Breast epithelium (tissue), 4 donors: Measurements from ENCODE around the gene ACER3. TPM values are rescaled to one million over a fixed set of nuclear protein-coding genes. Genes with fewer than 3 reads are reported as not detected.
"Not testable (repeated sequence)": the region's sequence is repeated elsewhere in the genome, so short reads cannot be mapped to it uniquely, and the experiment has no call there.

Source experiments
- DNase-seq, 2 donors: peaks; one replicate each; pipeline ENCODE4 v3.0.0-alpha.2; 2019; ENCODE audit warnings: low spot score in 2 of 2
- H3K27ac ChIP-seq, 2 donors: fragments of 200-600 bp; sonication (generic) in 1 of 2; one replicate each; pipeline ENCODE4 v1.5.1; 2016 to 2019; ENCODE audit warnings: mild to moderate bottlenecking in 1 of 2
- H3K27me3 ChIP-seq, 2 donors: fragments of 200-600 bp; sonication (generic) in 1 of 2; one replicate each; pipeline versions ENCODE4 v1.5.1 to v1.6.0; 2017 to 2019; ENCODE audit warnings: control low read depth in 1 of 2, mild to moderate bottlenecking in 1 of 2
- H3K36me3 ChIP-seq: fragments of 200-600 bp; one replicate; pipeline ENCODE4 v1.5.1; 2019
- H3K4me1 ChIP-seq, 2 donors: fragments of 200-600 bp; sonication (generic); one replicate each; pipeline ENCODE4 v1.5.1; 2016 to 2019; ENCODE audit warnings: control low read depth in 1 of 2
- H3K4me3 ChIP-seq, 3 donors: fragments of 200-600 bp; sonication (generic); 1 replicate in 2 of 3; 2 replicates in 1 of 3; pipeline ENCODE4 v1.5.1; 2016 to 2019; ENCODE audit warnings: mild to moderate bottlenecking in 3 of 3, moderate library complexity in 2 of 3
- H3K9me3 ChIP-seq, 2 donors: fragments of 200-600 bp; sonication (generic) in 1 of 2; one replicate each; pipeline ENCODE4 v1.5.1; 2016 to 2019; ENCODE audit warnings: control low read depth in 1 of 2
- CTCF ChIP-seq, 3 donors: fragments of 450-650 bp; IDR thresholded peaks; one replicate each; pipeline ENCODE4 v1.5.1; 2016 to 2017; ENCODE audit warnings: antibody characterized with exemption in 3 of 3, mild to moderate bottlenecking in 3 of 3, moderate library complexity in 3 of 3
- POLR2A ChIP-seq: fragments of 450-650 bp; IDR thresholded peaks from one replicate; pipeline ENCODE4 v1.6.1; 2016; ENCODE audit warnings: antibody characterized with exemption, mild to moderate bottlenecking, moderate library complexity
- POLR2AphosphoS5 ChIP-seq, 3 donors: sonication (generic); formaldehyde crosslinking; IDR thresholded peaks; one replicate each; pipeline ENCODE4 v1.6.1; 2017; ENCODE audit warnings: antibody characterized with exemption in 3 of 3
- intact Hi-C: fragments of 100-400 bp; cut with DNase I; formaldehyde crosslinking; loops from one replicate; pipeline ENCODE4 v1.15.1; 2023; ENCODE audit warnings: low total_unique reads
- total RNA-seq, 3 donors: library from RNA; depleted of rRNA; stranded (reverse); fragments of >200 nt; gene quantifications; one replicate each; pipeline ENCODE4 v1.1.0, GENCODE V29; 2016

The ACER3 gene
- total RNA-seq, 3 donors from 2014 or later, result 8.2 to 35.2 (median 12.9) TPM

GRCh38 chr11:76946223-76946622, 85.5 kb downstream of the ACER3 start:
- intact Hi-C loops, result no loop called here
- no peak for TF ChIP-seq CTCF (IDR thresholded peaks at IDR 0.05)
- H3K4me1 ChIP-seq, result no peaks in the 10 kb centered on the region

GRCh38 chr11:76947190-76947589, 86.5 kb downstream of the ACER3 start:
- no peak overlapping the region for H3K4me3 ChIP-seq
- intact Hi-C loops, result no loop called here

More at GRCh38 chr11:76946223-76946622, 85.5 kb downstream of the ACER3 start:
- Histone ChIP-seq H3K27ac (no peak overlapping the region), H3K4me3 (no peak overlapping the region), H3K36me3 (no peaks in the 10 kb centered on the region), H3K27me3 (no peaks in the 10 kb centered on the region), H3K9me3 (peaks cover 0 to 12% of the 10 kb centered on the region in 2 donors)
- no peak for DNase-seq

GRCh38 chr11:76947800-76948199, 87.1 kb downstream of the ACER3 start:
- TF ChIP-seq CTCF (IDR thresholded peaks at IDR 0.05) (no peak), POLR2AphosphoS5 (IDR thresholded peaks at IDR 0.05) (no peak), POLR2A (no peak)
- Histone ChIP-seq H3K36me3 (no peaks in the 10 kb centered on the region), H3K27ac (no peak overlapping the region), H3K9me3 (peaks cover 0 to 12% of the 10 kb centered on the region in 2 donors), H3K4me3 (no peak overlapping the region), H3K4me1 (no peaks in the 10 kb centered on the region), H3K27me3 (no peaks in the 10 kb centered on the region)
- DNase-seq, result no peak
- intact Hi-C loops, result no loop called here

More at GRCh38 chr11:76947190-76947589, 86.5 kb downstream of the ACER3 start:
- H3K9me3 ChIP-seq, result peaks cover 0 to 12% of the 10 kb centered on the region in 2 donors
- H3K27ac ChIP-seq, result no peak overlapping the region
- no peak for TF ChIP-seq POLR2AphosphoS5 (IDR thresholded peaks at IDR 0.05)
- TF ChIP-seq POLR2A, result no peak
- no peak for TF ChIP-seq CTCF (IDR thresholded peaks at IDR 0.05)
- no peak for DNase-seq
- H3K4me1 ChIP-seq, result no peaks in the 10 kb centered on the region
- H3K36me3 ChIP-seq, result no peaks in the 10 kb centered on the region
- no peaks in the 10 kb centered on the region for H3K27me3 ChIP-seq

- Histone ChIP-seq H3K4me1 (no peaks in the 10 kb centered on the region), H3K9me3 (no peaks in the 10 kb centered on the region), H3K4me3 (no peak overlapping the region), H3K36me3 (no peaks in the 10 kb centered on the region), H3K27me3 (no peaks in the 10 kb centered on the region), H3K27ac (no peak overlapping the region)
- intact Hi-C loops, result no loop called here
- TF ChIP-seq POLR2AphosphoS5 (IDR thresholded peaks at IDR 0.05), result no peak
- no peak for TF ChIP-seq CTCF (IDR thresholded peaks at IDR 0.05)
- no peak for TF ChIP-seq POLR2A
- DNase-seq, result no peak
Observed at GRCh38 chr11:76955459-76956114, 94.9 kb downstream of the ACER3 start.

GRCh38 chr11:76962583-76963416, 102.1 kb downstream of the ACER3 start:
- intact Hi-C loops, result no loop called here
- TF ChIP-seq POLR2AphosphoS5 (IDR thresholded peaks at IDR 0.05) (no peak), POLR2A (no peak), CTCF (IDR thresholded peaks at IDR 0.05) (no peak)
- no peaks in the 10 kb centered on the region for H3K36me3 ChIP-seq
- no peak overlapping the region for H3K27ac ChIP-seq
- no peaks in the 10 kb centered on the region for H3K9me3 ChIP-seq
- no peak overlapping the region for H3K4me3 ChIP-seq
- no peaks in the 10 kb centered on the region for H3K27me3 ChIP-seq
- DNase-seq, result no peak
- H3K4me1 ChIP-seq, result no peaks in the 10 kb centered on the region

- H3K36me3 ChIP-seq, intact Hi-C loops, H3K4me1 ChIP-seq, H3K9me3 ChIP-seq, H3K27me3 ChIP-seq, H3K27ac ChIP-seq, H3K4me3 ChIP-seq, DNase-seq: not testable (repeated sequence)
Observed at GRCh38 chr11:76963417-76964168, 102.9 kb downstream of the ACER3 start.
